Measurements from ENCODE around the gene LRMDA.

Gene LRMDA

GRCh38 chr10:76074659-76075058 lies 643.2 kb downstream of the LRMDA start:
- DNase-seq: no peak

GRCh38 chr10:76080451-76080850 lies 649.0 kb downstream of the LRMDA start:
- no peak for DNase-seq

DNA sequence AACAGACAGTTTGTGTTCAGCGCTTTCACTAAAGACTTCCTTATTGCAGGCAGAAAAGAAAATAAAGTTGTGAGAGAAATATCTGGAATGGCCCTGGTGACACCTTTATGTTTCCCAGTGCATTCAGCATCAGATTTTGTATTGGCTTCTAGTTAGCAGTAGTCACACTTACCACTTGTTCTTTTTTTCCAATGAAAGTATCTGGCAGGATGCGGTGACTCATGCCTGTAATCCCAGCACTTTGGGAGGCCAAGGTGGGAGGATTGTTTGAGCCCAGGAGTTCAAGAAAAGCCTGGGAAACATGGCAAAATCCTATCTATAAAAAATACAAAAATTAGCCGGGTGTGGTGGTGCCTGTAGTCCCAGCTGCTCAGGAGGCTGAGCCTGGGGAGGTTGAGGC lies 649.6 kb downstream of the LRMDA start:
- DNase-seq: no peak

DNA sequence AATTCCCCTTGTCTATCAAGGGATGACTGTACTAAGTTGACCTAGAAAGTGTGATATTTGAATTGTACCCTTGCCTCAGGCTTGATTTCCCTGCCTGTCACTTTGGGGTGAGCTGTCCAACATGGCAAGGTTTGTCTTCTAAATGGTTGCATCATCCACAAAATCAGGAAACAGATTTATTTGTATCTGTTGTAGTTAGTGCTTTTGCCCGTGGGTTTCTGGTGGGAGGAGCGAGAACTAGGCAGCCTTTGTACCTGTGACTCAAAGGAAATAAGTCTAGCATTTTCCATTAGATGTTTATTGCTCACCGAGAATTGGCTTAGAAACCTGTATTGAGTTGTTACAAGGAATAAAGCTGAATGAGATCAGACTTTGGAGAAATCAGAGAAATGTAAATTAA lies 650.8 kb downstream of the LRMDA start:
- no peak for DNase-seq

DNA sequence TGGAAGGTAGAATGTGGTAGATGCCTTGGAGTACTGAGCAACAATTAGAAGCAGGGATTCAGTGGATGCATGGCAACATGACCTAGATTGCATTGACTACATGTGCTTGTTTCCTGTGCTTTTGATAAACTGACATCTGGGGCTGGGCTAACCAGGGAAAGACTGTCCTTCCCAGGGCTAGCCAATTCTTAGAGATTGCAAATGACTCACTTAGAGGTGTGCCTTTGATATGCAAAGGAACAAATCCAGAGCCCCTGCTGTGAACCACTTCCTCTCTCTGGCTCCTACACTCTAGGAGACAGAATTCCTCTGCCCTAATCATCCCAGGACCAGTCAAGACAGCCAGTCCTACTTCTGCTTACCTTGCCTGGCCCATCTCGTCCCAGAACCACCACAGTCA lies 651.5 kb downstream of the LRMDA start:
- no peak for DNase-seq

- DNase-seq: no peak
These were observed 653.8 kb downstream of the LRMDA start for GRCh38 chr10:76085002-76085816.

GRCh38 chr10:76085817-76086167 lies 654.4 kb downstream of the LRMDA start:
- no peak for DNase-seq

- no peak for DNase-seq
These were observed 654.8 kb downstream of the LRMDA start for GRCh38 chr10:76086170-76086760.

DNA sequence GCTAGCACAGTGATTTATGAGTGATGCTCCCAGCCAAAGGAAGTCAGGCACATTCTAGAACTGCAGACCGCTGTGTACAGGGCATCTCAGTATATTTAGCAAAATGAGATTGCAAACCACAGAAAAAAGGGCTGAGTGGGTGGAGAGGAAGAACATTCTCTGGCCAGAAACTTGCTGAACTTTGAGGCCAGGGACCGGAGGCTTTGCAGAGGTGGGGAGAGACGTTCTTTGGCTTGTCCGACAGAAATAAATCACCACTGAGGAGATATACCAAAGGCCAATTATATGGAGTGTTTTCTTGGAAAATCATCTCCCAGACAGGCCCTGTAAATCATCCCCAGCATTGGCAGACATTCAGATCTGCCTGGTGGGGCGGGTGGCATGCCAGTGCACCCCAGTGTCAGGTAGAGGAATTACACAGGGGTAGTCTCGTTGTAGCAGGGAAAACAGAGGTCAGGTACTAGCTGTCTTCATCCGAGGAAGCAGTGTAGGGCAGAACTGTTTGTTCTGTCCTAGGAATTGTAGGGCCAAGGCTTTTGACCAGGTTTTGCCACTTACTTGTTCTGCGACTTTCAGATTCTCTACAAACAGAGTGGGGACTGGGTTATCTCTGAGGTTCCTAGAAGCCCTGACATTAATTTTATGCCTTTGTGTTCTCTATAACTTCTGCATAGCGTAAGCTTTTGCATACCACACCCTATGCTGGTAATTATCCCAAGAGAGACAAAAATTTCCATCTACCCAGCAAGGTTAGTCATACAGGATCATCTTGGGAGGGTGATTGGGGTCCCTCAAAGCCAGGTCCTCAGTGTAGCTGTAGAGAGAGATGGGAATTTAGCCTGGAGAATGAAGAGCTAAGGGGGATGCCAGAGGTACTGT lies 655.6 kb downstream of the LRMDA start:
- DNase-seq: no peak

GRCh38 chr10:76088008-76088407 lies 656.6 kb downstream of the LRMDA start:
- no peak for DNase-seq

- DNase-seq: no peak
These were observed 657.6 kb downstream of the LRMDA start for GRCh38 chr10:76088980-76089379.

GRCh38 chr10:76089556-76090180 lies 658.2 kb downstream of the LRMDA start:
- DNase-seq: no peak

- no peak for DNase-seq
These were observed 660.5 kb downstream of the LRMDA start for GRCh38 chr10:76091926-76092325.

GRCh38 chr10:76106611-76107010 lies 675.2 kb downstream of the LRMDA start:
- no peak for DNase-seq

DNA sequence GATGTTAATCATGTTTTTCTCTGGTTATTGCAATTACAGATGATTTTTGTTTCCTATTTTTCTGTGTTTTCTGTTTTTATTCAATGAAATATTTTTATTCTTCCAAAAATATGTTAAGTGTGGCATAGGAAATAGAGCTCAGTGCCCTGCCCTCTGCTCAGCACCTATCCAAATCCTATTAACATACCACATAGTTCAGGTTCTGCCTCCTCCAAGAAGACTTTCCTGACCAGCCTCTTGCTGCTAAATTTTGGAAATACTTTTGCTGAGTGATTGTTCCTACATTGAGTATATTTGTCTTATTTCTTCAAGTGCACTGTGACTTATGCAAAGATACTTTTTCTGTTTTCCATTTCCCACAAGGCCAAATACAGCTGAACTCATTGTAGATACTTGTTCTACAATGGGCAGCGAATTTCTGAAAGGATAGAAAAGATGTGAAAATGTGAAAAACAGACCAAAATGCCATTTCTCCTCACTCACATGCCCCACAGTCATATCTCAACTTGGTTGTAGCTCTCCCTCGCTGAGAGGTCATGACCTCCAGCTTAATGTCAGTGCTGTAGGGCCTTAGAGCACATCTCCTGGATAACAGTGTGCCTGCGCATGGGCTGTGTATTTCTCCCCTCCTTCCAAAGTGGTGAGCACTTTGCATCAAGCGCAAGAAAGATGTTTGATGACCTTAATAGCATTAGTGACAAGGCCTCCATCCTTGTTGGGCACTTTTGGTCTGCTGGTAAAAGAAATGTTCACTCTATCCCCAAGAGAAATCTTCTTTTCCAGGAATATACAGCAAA lies 677.3 kb downstream of the LRMDA start:
- DNase-seq: no peak

DNA sequence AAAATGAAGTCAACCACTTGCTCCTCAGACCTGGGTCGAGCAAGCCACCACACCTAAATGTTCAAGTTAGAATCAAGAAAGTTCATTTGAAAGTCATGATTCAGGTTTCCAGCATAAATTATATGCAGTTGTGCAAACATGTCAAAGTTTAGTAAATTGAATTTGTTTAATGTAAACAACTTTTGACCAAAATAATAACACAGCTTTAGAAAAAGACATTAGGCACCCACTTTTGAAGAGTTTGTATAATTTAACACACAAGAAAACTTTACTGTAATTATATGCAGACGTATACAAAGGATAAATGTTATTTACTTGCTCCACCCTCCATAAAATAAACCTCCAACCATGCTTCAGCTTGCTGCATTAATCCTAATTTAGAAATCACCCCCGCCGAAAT lies 680.0 kb downstream of the LRMDA start:
- DNase-seq: no peak

DNA sequence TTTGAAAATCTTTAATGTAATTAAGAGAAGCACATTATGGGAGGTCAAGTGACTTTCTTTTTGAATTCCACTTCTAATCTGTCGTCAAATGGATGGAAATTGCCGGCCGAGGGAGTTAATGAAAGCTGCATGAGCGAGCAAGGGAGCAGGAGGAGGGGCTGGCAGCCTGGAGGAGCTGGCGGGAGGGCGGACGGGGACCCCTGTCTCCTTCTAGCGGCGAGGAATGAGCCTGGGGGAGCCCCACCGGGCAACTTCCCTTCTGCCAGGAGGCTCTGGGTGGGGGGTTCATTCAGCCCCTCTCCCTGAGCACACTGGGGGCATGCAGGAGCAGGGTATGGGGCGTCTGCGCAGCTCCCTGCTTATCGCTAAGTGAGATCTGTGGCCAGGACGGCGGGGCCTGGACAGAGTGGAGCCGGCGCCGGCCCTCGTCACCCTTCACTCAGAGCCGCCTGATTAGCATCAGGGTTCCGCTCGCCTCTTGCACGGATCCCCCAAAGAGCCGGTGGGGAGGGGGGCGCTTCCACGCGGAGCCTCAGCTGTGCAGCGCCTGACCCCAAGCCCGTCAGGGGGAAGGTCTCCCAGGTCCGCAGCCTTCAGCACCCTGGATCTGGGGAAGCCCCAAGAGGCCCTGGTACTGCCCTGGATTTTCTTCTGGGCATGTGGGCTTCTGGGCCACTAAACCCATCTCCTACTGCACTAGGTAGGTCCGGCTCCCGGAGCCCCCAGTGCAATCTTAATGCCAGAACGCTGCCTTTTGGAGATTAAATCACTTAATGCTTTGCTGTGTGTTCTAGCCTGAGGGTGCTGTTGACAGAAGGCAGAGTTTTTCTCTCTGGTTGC lies 680.8 kb downstream of the LRMDA start:
- DNase-seq: no peak

- no peak for DNase-seq
These were observed 681.4 kb downstream of the LRMDA start for GRCh38 chr10:76112826-76113150.

DNA sequence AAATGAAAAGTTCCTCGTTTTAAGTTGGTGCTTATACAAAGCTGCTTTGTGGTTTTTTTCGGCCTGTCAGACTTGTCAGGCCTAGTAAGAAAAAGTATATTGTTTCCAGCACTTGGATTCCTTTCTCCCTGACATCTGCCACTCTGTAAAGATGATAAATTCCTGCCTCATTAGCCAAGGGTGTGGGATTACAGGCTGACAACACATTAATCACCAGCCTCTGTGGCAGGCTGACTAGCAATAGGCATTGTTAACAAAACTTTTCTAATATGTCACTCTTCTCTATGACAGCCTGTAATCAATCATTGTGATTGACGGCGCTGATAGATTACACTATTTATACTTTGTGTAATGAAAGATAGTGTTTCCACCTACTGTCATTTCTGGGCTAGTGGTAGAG lies 682.5 kb downstream of the LRMDA start:
- no peak for DNase-seq

- no peak for DNase-seq
These were observed 683.2 kb downstream of the LRMDA start for GRCh38 chr10:76114581-76115001.

DNA sequence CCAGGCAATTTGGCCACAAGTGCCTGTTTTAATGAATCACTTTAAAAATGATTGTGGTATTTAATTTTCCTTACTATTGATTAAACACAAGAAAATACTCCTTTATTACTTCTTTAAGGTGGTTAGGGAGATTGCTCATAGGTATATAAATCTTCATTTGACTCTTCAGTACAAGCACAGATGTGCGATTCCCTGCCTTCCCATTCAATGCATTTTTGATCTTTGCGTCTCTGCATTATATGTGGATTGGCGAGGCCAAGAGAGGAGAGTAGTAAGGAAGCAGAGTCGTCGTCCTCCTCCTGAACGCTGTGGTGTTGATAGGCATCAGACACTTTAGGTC lies 683.7 kb downstream of the LRMDA start:
- DNase-seq: no peak

All from activated T-cell treated with anti-CD3 and anti-CD28 coated beads for 4 hours (primary cell).